Measurements from ENCODE around the gene FABP2.

The FABP2 gene

GRCh38 chr4:119302073-119302832, 19.7 kb downstream of the FABP2 start:
- peak overlapping the region; percentile 86 for H3K4me2 ChIP-seq (ENCODE audit: low read depth, low read length, poor library complexity, severe bottlenecking)
- H2AFZ ChIP-seq (ENCODE audit: low read length), result no peak overlapping the region

DNA sequence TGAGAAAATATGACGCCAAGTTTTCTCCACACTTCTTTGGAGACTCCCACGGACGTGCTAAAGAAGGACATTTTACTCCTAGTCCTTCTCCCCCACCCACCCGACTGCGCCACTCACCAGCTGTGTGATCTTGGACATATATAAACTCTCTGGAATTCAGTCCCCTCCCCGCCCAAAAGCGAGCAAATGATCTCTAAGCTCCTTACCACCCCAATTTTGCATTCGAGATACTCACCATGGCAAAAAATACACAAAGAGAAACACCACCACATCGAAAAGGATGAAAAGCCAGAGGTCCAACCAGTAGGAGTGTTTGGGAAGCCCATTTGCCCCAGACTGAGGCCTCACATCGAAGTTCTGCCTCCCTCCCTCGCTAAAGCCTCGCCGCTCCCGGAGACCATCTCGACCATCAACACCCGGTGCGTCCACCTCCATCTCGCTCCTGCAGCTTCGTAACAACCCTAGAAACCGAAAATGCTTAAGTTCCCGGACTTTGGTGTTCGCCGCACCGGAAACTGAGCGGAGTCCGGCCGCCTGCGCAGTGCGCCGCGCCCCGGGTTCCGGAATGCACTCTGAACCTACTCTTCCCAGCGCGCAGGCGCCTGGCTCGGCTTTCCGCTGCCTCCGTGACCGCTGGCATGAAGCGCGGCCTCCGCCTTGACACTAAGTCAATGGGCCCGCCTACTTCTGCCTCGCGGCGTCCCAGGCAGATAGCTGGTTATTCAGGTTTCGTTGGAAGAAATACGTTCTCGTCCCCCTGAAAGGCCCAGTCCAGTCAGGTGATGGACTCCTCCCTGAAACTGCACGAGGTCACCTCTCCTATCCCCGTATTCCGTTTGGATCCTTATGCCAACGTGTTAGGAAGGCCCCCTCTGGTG, 21.6 kb downstream of the FABP2 start:
- H3K9me3 ChIP-seq (ENCODE audit: insufficient read depth, low read depth, low read length), result no peaks in the 10 kb centered on the region
- peaks cover 28% of the 10 kb centered on the region for H3K4me1 ChIP-seq (ENCODE audit: insufficient read depth, low read length, poor library complexity, severe bottlenecking)
- H3K9me2 ChIP-seq (replicated peaks; ENCODE audit: low read depth, low read length), result no peaks in the 10 kb centered on the region
- peak overlapping the region; percentile 94 for H3K4me2 ChIP-seq (ENCODE audit: low read depth, low read length, poor library complexity, severe bottlenecking)
- no peak for TF ChIP-seq CTCF (conservative IDR thresholded peaks at IDR 0.05; ENCODE audit: low read length)
- no peak for TF ChIP-seq EZH2phosphoT487 (IDR thresholded peaks at IDR 0.05; ENCODE audit: borderline replicate concordance)
- H3K36me3 ChIP-seq (ENCODE audit: insufficient read depth, low read length), result peaks cover 4% of the 10 kb centered on the region; the same call in 1 of the 2 replicates
- peaks cover 6% of the 10 kb centered on the region; the same call in 1 of the 2 replicates for H3F3A ChIP-seq (ENCODE audit: low read depth)
- H2AFZ ChIP-seq (ENCODE audit: low read length), result peak overlapping the region; percentile 98
- H3K27me3 ChIP-seq (ENCODE audit: insufficient read depth, low read length, poor library complexity, severe bottlenecking), result no peaks in the 10 kb centered on the region
- peak overlapping the region; percentile 92 for H3K4me3 ChIP-seq (ENCODE audit: low read length, poor library complexity, severe bottlenecking)
- H3K79me2 ChIP-seq (ENCODE audit: insufficient read depth, low read length), result peaks cover 37% of the 10 kb centered on the region
- H3K9ac ChIP-seq (ENCODE audit: low read depth, low read length, poor library complexity, severe bottlenecking), result peak overlapping the region; percentile 90
- peaks cover 20% of the 10 kb centered on the region for H4K20me1 ChIP-seq (ENCODE audit: insufficient read depth, low read length, poor library complexity, severe bottlenecking)

More at GRCh38 chr4:119302073-119302832, 19.7 kb downstream of the FABP2 start:
- Histone ChIP-seq H3K9ac (ENCODE audit: low read depth, low read length, poor library complexity, severe bottlenecking) (peak overlapping the region; percentile 7), H3K36me3 (ENCODE audit: insufficient read depth, low read length) (0 out of 2 replicates have a peak, but pooled peaks cover 4% of the 10 kb centered on the region), H4K20me1 (ENCODE audit: insufficient read depth, low read length, poor library complexity, severe bottlenecking) (peaks cover 20% of the 10 kb centered on the region), H3K4me1 (ENCODE audit: insufficient read depth, low read length, poor library complexity, severe bottlenecking) (peaks cover 33% of the 10 kb centered on the region), H3K9me3 (ENCODE audit: insufficient read depth, low read depth, low read length) (no peaks in the 10 kb centered on the region), H3K4me3 (ENCODE audit: low read length, poor library complexity, severe bottlenecking) (peak overlapping the region; percentile 92), H3K9me2 (replicated peaks; ENCODE audit: low read depth, low read length) (no peaks in the 10 kb centered on the region), H3F3A (ENCODE audit: low read depth) (peaks cover 6% of the 10 kb centered on the region; the same call in 1 of the 2 replicates), H3K79me2 (ENCODE audit: insufficient read depth, low read length) (peaks cover 31% of the 10 kb centered on the region), H3K27me3 (ENCODE audit: insufficient read depth, low read length, poor library complexity, severe bottlenecking) (no peaks in the 10 kb centered on the region)
- no peak for TF ChIP-seq CTCF (conservative IDR thresholded peaks at IDR 0.05; ENCODE audit: low read length)
- TF ChIP-seq EZH2phosphoT487 (IDR thresholded peaks at IDR 0.05; ENCODE audit: borderline replicate concordance), result no peak

DNA sequence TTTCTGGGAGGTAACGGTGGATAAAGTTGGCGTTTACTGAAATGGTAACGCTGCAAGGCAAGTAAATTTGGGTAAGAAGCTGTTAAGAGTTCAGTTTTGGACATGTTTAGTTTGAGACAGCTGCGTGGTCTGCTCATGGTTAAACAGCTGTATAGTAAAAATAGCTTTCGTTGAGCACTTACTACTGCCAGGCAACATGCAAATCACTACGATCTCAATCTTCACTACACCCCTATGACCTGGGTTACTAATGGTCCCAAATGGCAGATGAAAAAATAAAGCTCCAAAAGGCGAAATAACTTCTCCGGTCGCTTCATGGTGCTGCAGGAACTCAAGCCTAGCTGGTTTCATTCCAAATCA, 22.2 kb downstream of the FABP2 start:
- Histone ChIP-seq H3K4me1 (ENCODE audit: insufficient read depth, low read length, poor library complexity, severe bottlenecking) (peaks cover 28% of the 10 kb centered on the region), H2AFZ (ENCODE audit: low read length) (peak overlapping the region; percentile 98; the same call in 1 of the 2 replicates), H3K79me2 (ENCODE audit: insufficient read depth, low read length) (peaks cover 37% of the 10 kb centered on the region), H4K20me1 (ENCODE audit: insufficient read depth, low read length, poor library complexity, severe bottlenecking) (peaks cover 20% of the 10 kb centered on the region), H3F3A (ENCODE audit: low read depth) (peaks cover 6% of the 10 kb centered on the region; the same call in 1 of the 2 replicates), H3K36me3 (ENCODE audit: insufficient read depth, low read length) (peaks cover 4% of the 10 kb centered on the region; the same call in 1 of the 2 replicates), H3K4me2 (ENCODE audit: low read depth, low read length, poor library complexity, severe bottlenecking) (peak overlapping the region; percentile 94), H3K9me3 (ENCODE audit: insufficient read depth, low read depth, low read length) (no peaks in the 10 kb centered on the region), H3K9me2 (replicated peaks; ENCODE audit: low read depth, low read length) (no peaks in the 10 kb centered on the region), H3K9ac (ENCODE audit: low read depth, low read length, poor library complexity, severe bottlenecking) (peak overlapping the region; percentile 90), H3K4me3 (ENCODE audit: low read length, poor library complexity, severe bottlenecking) (peak overlapping the region; percentile 92), H3K27me3 (ENCODE audit: insufficient read depth, low read length, poor library complexity, severe bottlenecking) (no peaks in the 10 kb centered on the region)
- TF ChIP-seq EZH2phosphoT487 (IDR thresholded peaks at IDR 0.05; ENCODE audit: borderline replicate concordance) (no peak), CTCF (conservative IDR thresholded peaks at IDR 0.05; ENCODE audit: low read length) (no peak)
